Stimulated activated naive B cell treated with anti-CD40 and anti-IgM and Interleukin-4, amounts not matched to agents 10 μg/mL and 1 μg/mL and 100 μg/mL, for 72 hours (primary cell): ENCODE results near the gene MAZ.
"Not testable (repeated sequence)": the region's sequence is repeated elsewhere in the genome, so short reads cannot be mapped to it uniquely, and the experiment has no call there.

ENCODE experiments used
- ATAC-seq, 2 donors: fragments of 150-1000 bp; cut with Tn5 transposase; replicated peaks; 2 replicates each; pipeline ENCODE4 v1.10.0; 2021; ENCODE audit warnings: moderate library complexity in 1 of 2
- DNase-seq: peaks from one replicate; pipeline ENCODE4 v3.0.0; 2021
- H3K27ac Mint-ChIP-seq: one replicate; pipeline ENCODE4 v1.8.0; 2022; ENCODE audit warnings: mild to moderate bottlenecking, mixed read lengths
- H3K27me3 Mint-ChIP-seq, 2 donors: one replicate each; pipeline ENCODE4 v1.8.0; 2022; ENCODE audit warnings: mixed read lengths in 2 of 2
- H3K36me3 Mint-ChIP-seq, 2 donors: one replicate each; pipeline ENCODE4 v1.8.0; 2022; ENCODE audit warnings: mixed read lengths in 2 of 2, mild to moderate bottlenecking in 1 of 2
- H3K4me1 Mint-ChIP-seq, 2 donors: one replicate each; pipeline ENCODE4 v1.8.0; 2022; ENCODE audit warnings: mixed read lengths in 2 of 2, mild to moderate bottlenecking in 1 of 2
- H3K4me3 Mint-ChIP-seq, 2 donors: one replicate each; pipeline ENCODE4 v1.8.0; 2022; ENCODE audit warnings: mild to moderate bottlenecking in 2 of 2, mixed read lengths in 2 of 2, moderate library complexity in 1 of 2
- H3K9me3 Mint-ChIP-seq, 2 donors: one replicate each; pipeline ENCODE4 v1.8.0; 2022; ENCODE audit warnings: mixed read lengths in 2 of 2, mild to moderate bottlenecking in 1 of 2

Gene MAZ

GRCh38 chr16:29806099-29806579 lies at the start of gene MAZ:
TSS of gene MAZ (plus strand) at chr16:29806529. CDS start at chr16:29806702, 173 bp downstream.
- Mint-ChIP-seq H3K36me3 (peaks cover 44 to 67% of the 10 kb centered on the region in 2 donors), H3K27ac (peak within 1 kb of the TSS; percentile 100), H3K4me1 (peaks cover 44 to 57% of the 10 kb centered on the region in 2 donors), H3K27me3 (no peaks in the 10 kb centered on the region), H3K4me3 (peak within 1 kb of the TSS; percentile 94 to 100), H3K9me3 (no peaks in the 10 kb centered on the region)
- DNase-seq (no peak), ATAC-seq (peak; percentile 0 to 1)

GRCh38 chr16:29756654-29757053 lies 49.7 kb upstream of the MAZ start:
- Mint-ChIP-seq H3K27me3 (no peaks in the 10 kb centered on the region), H3K27ac (no peak overlapping the region), H3K4me1 (peaks cover 2 to 17% of the 10 kb centered on the region in 2 donors), H3K36me3 (no peaks in the 10 kb centered on the region), H3K4me3 (no peak overlapping the region), H3K9me3 (no peaks in the 10 kb centered on the region)
- ATAC-seq: no peak
- no peak for DNase-seq

- not testable (repeated sequence) for H3K27me3 Mint-ChIP-seq, H3K36me3 Mint-ChIP-seq, H3K27ac Mint-ChIP-seq, DNase-seq, ATAC-seq, H3K4me3 Mint-ChIP-seq, H3K9me3 Mint-ChIP-seq
- peaks cover 2 to 17% of the 10 kb centered on the region in 2 donors for H3K4me1 Mint-ChIP-seq
Measured at GRCh38 chr16:29757086-29757485, 49.2 kb upstream of the MAZ start.

GRCh38 chr16:29757950-29758466 lies 48.3 kb upstream of the MAZ start:
- no peak for DNase-seq
- H3K9me3 Mint-ChIP-seq: no peaks in the 10 kb centered on the region
- H3K4me1 Mint-ChIP-seq: peaks cover 2 to 17% of the 10 kb centered on the region in 2 donors
- H3K27ac Mint-ChIP-seq: no peak overlapping the region
- H3K27me3 Mint-ChIP-seq: no peaks in the 10 kb centered on the region
- no peaks in the 10 kb centered on the region for H3K36me3 Mint-ChIP-seq
- ATAC-seq: no peak
- no peak overlapping the region for H3K4me3 Mint-ChIP-seq

- no peaks in the 10 kb centered on the region for H3K9me3 Mint-ChIP-seq
- no peak for ATAC-seq
- no peak overlapping the region for H3K27ac Mint-ChIP-seq
- peaks cover 2 to 10% of the 10 kb centered on the region in 2 donors for H3K4me1 Mint-ChIP-seq
- H3K4me3 Mint-ChIP-seq: no peak overlapping the region
- no peaks in the 10 kb centered on the region for H3K27me3 Mint-ChIP-seq
- no peak for DNase-seq
- no peaks in the 10 kb centered on the region for H3K36me3 Mint-ChIP-seq
Measured at GRCh38 chr16:29760567-29761279, 45.6 kb upstream of the MAZ start.

- not testable (repeated sequence) for ATAC-seq, H3K9me3 Mint-ChIP-seq, DNase-seq, H3K27me3 Mint-ChIP-seq, H3K4me3 Mint-ChIP-seq, H3K36me3 Mint-ChIP-seq, H3K27ac Mint-ChIP-seq, H3K4me1 Mint-ChIP-seq
Measured at GRCh38 chr16:29761280-29761651, 45.1 kb upstream of the MAZ start.

GRCh38 chr16:29761882-29762281 lies 44.4 kb upstream of the MAZ start:
- Mint-ChIP-seq H3K4me1 (peaks cover 2 to 6% of the 10 kb centered on the region in 2 donors), H3K36me3 (no peaks in the 10 kb centered on the region), H3K27me3 (no peaks in the 10 kb centered on the region), H3K9me3 (no peaks in the 10 kb centered on the region), H3K27ac (no peak overlapping the region), H3K4me3 (no peak overlapping the region)
- DNase-seq (no peak), ATAC-seq (no peak)

GRCh38 chr16:29763326-29763725 lies 43.0 kb upstream of the MAZ start:
- no peak for DNase-seq
- Mint-ChIP-seq H3K4me3 (no peak overlapping the region), H3K36me3 (no peaks in the 10 kb centered on the region), H3K9me3 (no peaks in the 10 kb centered on the region), H3K4me1 (peaks cover 2 to 6% of the 10 kb centered on the region in 2 donors), H3K27ac (no peak overlapping the region), H3K27me3 (no peaks in the 10 kb centered on the region)
- ATAC-seq: no peak

GRCh38 chr16:29765167-29766032 lies 40.9 kb upstream of the MAZ start:
- H3K36me3 Mint-ChIP-seq: no peaks in the 10 kb centered on the region
- H3K4me1 Mint-ChIP-seq: no peaks in the 10 kb centered on the region
- no peak overlapping the region for H3K4me3 Mint-ChIP-seq
- peak overlapping the region; percentile 32 for H3K27ac Mint-ChIP-seq
- H3K27me3 Mint-ChIP-seq: no peaks in the 10 kb centered on the region
- DNase-seq (no peak), ATAC-seq (no peak)
- no peaks in the 10 kb centered on the region for H3K9me3 Mint-ChIP-seq

- Mint-ChIP-seq H3K4me3 (no peak overlapping the region), H3K4me1 (no peaks in the 10 kb centered on the region), H3K36me3 (no peaks in the 10 kb centered on the region), H3K9me3 (no peaks in the 10 kb centered on the region), H3K27ac (no peak overlapping the region), H3K27me3 (no peaks in the 10 kb centered on the region)
- DNase-seq: no peak
- no peak for ATAC-seq
Measured at GRCh38 chr16:29766571-29766970, 39.8 kb upstream of the MAZ start.

- H3K4me1 Mint-ChIP-seq: peaks cover 0 to 1% of the 10 kb centered on the region in 2 donors
- no peak overlapping the region for H3K4me3 Mint-ChIP-seq
- no peaks in the 10 kb centered on the region for H3K9me3 Mint-ChIP-seq
- DNase-seq (no peak), ATAC-seq (no peak)
- H3K27me3 Mint-ChIP-seq: no peaks in the 10 kb centered on the region
- no peak overlapping the region for H3K27ac Mint-ChIP-seq
- no peaks in the 10 kb centered on the region for H3K36me3 Mint-ChIP-seq
Measured at GRCh38 chr16:29767062-29767461, 39.3 kb upstream of the MAZ start.

- no peaks in the 10 kb centered on the region for H3K27me3 Mint-ChIP-seq
- no peaks in the 10 kb centered on the region for H3K36me3 Mint-ChIP-seq
- H3K4me3 Mint-ChIP-seq: no peak overlapping the region
- H3K27ac Mint-ChIP-seq: no peak overlapping the region
- ATAC-seq: no peak
- H3K9me3 Mint-ChIP-seq: no peaks in the 10 kb centered on the region
- H3K4me1 Mint-ChIP-seq: peaks cover 0 to 2% of the 10 kb centered on the region in 2 donors
- DNase-seq: no peak
Measured at GRCh38 chr16:29769507-29769906, 36.8 kb upstream of the MAZ start.

- ATAC-seq: no peak
Measured at GRCh38 chr16:29770250-29770929, 35.9 kb upstream of the MAZ start.

GRCh38 chr16:29772330-29772729 lies 34.0 kb upstream of the MAZ start:
- H3K4me3 Mint-ChIP-seq, DNase-seq, H3K27me3 Mint-ChIP-seq, H3K36me3 Mint-ChIP-seq, H3K4me1 Mint-ChIP-seq, H3K27ac Mint-ChIP-seq, H3K9me3 Mint-ChIP-seq, ATAC-seq: not testable (repeated sequence)

More at GRCh38 chr16:29770250-29770929, 35.9 kb upstream of the MAZ start:
- Mint-ChIP-seq H3K27ac (no peak overlapping the region), H3K4me1 (peaks cover 0 to 2% of the 10 kb centered on the region in 2 donors), H3K4me3 (no peak overlapping the region), H3K9me3 (no peaks in the 10 kb centered on the region), H3K36me3 (no peaks in the 10 kb centered on the region), H3K27me3 (no peaks in the 10 kb centered on the region)
- no peak for DNase-seq
